Suprapubic skin (tissue), 4 donors: Measurements from ENCODE around the gene CTSO. TPM values are rescaled to one million over a fixed set of nuclear protein-coding genes. Genes with fewer than 3 reads are reported as not detected.
"Not testable (repeated sequence)": the region's sequence is repeated elsewhere in the genome, so short reads cannot be mapped to it uniquely, and the experiment has no call there.

Experiments used
- DNase-seq, 2 donors: peaks; one replicate each; pipeline ENCODE4 v3.0.0-alpha.2; 2019; ENCODE audit warnings: low spot score in 2 of 2
- H3K27ac ChIP-seq: fragments of 200-600 bp; sonication (generic); one replicate; pipeline ENCODE4 v1.5.1; 2019
- H3K27me3 ChIP-seq: fragments of 200-600 bp; sonication (generic); one replicate; pipeline ENCODE4 v1.5.1; 2019
- H3K36me3 ChIP-seq: fragments of 200-600 bp; sonication (generic); one replicate; pipeline ENCODE4 v1.5.1; 2019
- H3K4me1 ChIP-seq: fragments of 200-600 bp; sonication (generic); one replicate; pipeline ENCODE4 v1.5.1; 2019
- H3K4me3 ChIP-seq: fragments of 200-600 bp; sonication (generic); one replicate; pipeline ENCODE4 v1.5.1; 2019; ENCODE audit warnings: mild to moderate bottlenecking
- H3K9me3 ChIP-seq: fragments of 200-600 bp; sonication (generic); one replicate; pipeline ENCODE4 v1.5.1; 2019
- EP300 ChIP-seq: sonication (generic); formaldehyde crosslinking; IDR thresholded peaks from one replicate; pipeline ENCODE4 v1.6.1; 2017; ENCODE audit warnings: antibody characterized with exemption
- POLR2A ChIP-seq, 2 donors: fragments of 450-650 bp; IDR thresholded peaks; one replicate each; pipeline ENCODE4 v1.6.1; 2017; ENCODE audit warnings: antibody characterized with exemption in 2 of 2, mild to moderate bottlenecking in 2 of 2, moderate library complexity in 2 of 2
- POLR2AphosphoS5 ChIP-seq, 3 donors: sonication (generic); formaldehyde crosslinking; IDR thresholded peaks; one replicate each; pipeline ENCODE4 v1.6.1; 2017; ENCODE audit warnings: antibody characterized with exemption in 3 of 3
- WGBS: methylation state at CpG from one replicate; pipeline ENCODE4 v1.1.5; 2018; 5-methylcytosine and 5-hydroxymethylcytosine counted together
- total RNA-seq, 4 donors: library from RNA; depleted of rRNA; stranded (reverse); fragments of >200 nt; gene quantifications; one replicate each; pipeline ENCODE4 v1.1.0, GENCODE V29; 2016
- TF ChIP-seq, protein P1 (sequence below), 2 donors: fragments of 200-600 bp in 1 of 2; fragments of 450-650 bp in 1 of 2; sonication (generic) in 1 of 2; IDR thresholded peaks; one replicate each; pipeline ENCODE4 v1.5.1; 2016 to 2019; ENCODE audit warnings: antibody characterized with exemption in 2 of 2, mild to moderate bottlenecking in 1 of 2, moderate library complexity in 1 of 2

CTSO gene
- total RNA-seq, 4 donors from 2014 or later = 5.7 to 8.0 (median 7.6) TPM

DNA sequence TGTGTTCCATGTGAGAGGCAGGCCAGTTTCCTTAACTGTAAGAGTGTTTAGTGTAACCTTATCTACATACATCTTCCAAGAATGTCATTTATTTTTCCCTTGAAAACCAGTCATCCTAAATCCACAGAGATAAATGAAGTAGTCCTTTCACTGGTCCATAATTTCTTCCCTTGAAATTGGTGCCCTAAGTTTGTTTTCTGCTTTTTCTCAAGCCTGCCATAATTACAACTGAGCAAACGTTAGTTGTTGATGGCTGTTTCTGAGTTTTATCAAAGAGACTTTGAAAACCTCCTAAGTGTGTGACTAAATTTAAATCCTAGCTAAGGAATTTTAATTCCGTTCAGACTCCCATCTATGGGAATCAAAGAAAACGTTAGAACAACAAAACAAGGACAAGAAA, 53.8 kb downstream of the CTSO start:
- TF ChIP-seq POLR2AphosphoS5 (IDR thresholded peaks at IDR 0.05) = no peak
- no peak for TF ChIP-seq EP300
- TF ChIP-seq POLR2A (IDR thresholded peaks at IDR 0.05) = no peak
- TF ChIP-seq, protein P1, sequence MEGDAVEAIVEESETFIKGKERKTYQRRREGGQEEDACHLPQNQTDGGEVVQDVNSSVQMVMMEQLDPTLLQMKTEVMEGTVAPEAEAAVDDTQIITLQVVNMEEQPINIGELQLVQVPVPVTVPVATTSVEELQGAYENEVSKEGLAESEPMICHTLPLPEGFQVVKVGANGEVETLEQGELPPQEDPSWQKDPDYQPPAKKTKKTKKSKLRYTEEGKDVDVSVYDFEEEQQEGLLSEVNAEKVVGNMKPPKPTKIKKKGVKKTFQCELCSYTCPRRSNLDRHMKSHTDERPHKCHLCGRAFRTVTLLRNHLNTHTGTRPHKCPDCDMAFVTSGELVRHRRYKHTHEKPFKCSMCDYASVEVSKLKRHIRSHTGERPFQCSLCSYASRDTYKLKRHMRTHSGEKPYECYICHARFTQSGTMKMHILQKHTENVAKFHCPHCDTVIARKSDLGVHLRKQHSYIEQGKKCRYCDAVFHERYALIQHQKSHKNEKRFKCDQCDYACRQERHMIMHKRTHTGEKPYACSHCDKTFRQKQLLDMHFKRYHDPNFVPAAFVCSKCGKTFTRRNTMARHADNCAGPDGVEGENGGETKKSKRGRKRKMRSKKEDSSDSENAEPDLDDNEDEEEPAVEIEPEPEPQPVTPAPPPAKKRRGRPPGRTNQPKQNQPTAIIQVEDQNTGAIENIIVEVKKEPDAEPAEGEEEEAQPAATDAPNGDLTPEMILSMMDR (IDR thresholded peaks at IDR 0.05) = no peak
- H3K4me3 ChIP-seq = no peak overlapping the region
- no peaks in the 10 kb centered on the region for H3K9me3 ChIP-seq
- no peak for DNase-seq
- no peaks in the 10 kb centered on the region for H3K4me1 ChIP-seq
- WGBS = 16% methylated on average over 3 of the region's 3 CpGs
- H3K36me3 ChIP-seq = no peaks in the 10 kb centered on the region
- H3K27me3 ChIP-seq = no peaks in the 10 kb centered on the region
- no peak overlapping the region for H3K27ac ChIP-seq

DNA sequence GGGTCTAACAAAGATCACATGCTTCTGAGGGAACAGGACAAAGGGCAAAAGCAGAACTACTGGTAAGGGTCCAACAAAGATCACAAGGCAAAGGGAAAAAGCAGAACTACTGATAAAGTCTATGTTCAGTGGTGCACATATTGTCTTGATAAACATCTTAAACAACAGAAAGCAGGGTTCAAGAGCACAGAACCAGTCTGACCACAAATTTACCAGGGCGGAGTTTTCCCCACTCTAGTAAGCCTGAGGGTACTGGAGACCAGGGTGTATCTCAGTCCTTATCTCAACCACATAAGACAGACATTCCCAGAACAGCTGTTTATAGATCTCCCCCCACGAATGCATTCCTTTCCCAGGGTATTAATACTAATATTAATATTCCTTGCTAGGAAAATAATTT, 55.3 kb downstream of the CTSO start:
- not testable (repeated sequence) for H3K27me3 ChIP-seq, H3K9me3 ChIP-seq, H3K36me3 ChIP-seq, DNase-seq, H3K27ac ChIP-seq, H3K4me1 ChIP-seq, H3K4me3 ChIP-seq
- WGBS = 80% methylated on average over 2 of the region's 2 CpGs

DNA sequence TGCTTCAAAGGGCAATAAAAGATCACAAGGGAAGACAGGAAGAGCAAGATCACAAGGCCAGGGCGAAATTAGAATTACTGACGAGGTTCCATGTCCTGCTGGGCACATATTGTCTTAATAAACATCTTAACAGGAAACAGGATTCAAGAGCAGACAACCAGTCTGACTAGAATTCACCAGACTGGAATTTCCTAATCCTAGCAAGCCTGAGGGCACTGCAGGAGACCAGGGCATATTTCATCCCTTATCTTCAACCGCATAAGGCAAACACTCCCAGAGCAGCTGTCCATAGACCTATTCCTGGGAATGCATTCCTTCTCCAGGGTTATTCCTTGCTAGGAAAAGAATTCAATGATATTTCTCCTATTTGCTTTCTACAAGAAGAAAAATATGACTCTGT, 62.6 kb downstream of the CTSO start:
- Histone ChIP-seq H3K27ac (no peak overlapping the region), H3K27me3 (no peaks in the 10 kb centered on the region), H3K4me1 (no peaks in the 10 kb centered on the region), H3K4me3 (no peak overlapping the region), H3K9me3 (no peaks in the 10 kb centered on the region), H3K36me3 (no peaks in the 10 kb centered on the region)
- DNase-seq = no peak
- TF ChIP-seq POLR2A (IDR thresholded peaks at IDR 0.05) (no peak), POLR2AphosphoS5 (IDR thresholded peaks at IDR 0.05) (no peak), EP300 (no peak)
- TF ChIP-seq, protein P1 (IDR thresholded peaks at IDR 0.05) = no peak
- 32% methylated on average over 3 of the region's 3 CpGs for WGBS

DNA sequence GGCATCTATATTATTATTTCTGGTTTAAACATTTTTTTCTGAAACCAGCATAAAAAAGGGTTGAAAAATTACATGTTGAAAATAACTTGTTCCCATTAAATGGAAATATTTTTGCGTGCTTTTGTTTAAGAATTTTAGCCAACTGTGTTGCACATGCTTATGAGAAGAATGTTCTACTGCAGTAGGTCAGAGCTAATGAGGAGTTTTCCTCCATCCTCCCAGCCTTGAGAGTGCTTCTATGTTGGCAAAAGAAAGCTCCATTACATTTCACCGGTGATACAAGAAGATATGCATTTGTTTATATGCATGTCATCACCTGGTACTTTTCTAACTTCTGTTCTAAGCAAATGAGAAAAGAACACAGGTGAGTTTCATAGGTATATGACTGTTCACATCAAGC, 63.7 kb downstream of the CTSO start:
- 76% methylated on average over 2 of the region's 2 CpGs for WGBS
- H3K4me1 ChIP-seq = no peaks in the 10 kb centered on the region
- H3K36me3 ChIP-seq = no peaks in the 10 kb centered on the region
- DNase-seq = no peak
- no peak overlapping the region for H3K27ac ChIP-seq
- H3K27me3 ChIP-seq = no peaks in the 10 kb centered on the region
- no peaks in the 10 kb centered on the region for H3K9me3 ChIP-seq
- no peak for TF ChIP-seq POLR2A (IDR thresholded peaks at IDR 0.05)
- TF ChIP-seq, protein P1 (IDR thresholded peaks at IDR 0.05) = no peak
- no peak for TF ChIP-seq POLR2AphosphoS5 (IDR thresholded peaks at IDR 0.05)
- TF ChIP-seq EP300 = no peak
- no peak overlapping the region for H3K4me3 ChIP-seq

DNA sequence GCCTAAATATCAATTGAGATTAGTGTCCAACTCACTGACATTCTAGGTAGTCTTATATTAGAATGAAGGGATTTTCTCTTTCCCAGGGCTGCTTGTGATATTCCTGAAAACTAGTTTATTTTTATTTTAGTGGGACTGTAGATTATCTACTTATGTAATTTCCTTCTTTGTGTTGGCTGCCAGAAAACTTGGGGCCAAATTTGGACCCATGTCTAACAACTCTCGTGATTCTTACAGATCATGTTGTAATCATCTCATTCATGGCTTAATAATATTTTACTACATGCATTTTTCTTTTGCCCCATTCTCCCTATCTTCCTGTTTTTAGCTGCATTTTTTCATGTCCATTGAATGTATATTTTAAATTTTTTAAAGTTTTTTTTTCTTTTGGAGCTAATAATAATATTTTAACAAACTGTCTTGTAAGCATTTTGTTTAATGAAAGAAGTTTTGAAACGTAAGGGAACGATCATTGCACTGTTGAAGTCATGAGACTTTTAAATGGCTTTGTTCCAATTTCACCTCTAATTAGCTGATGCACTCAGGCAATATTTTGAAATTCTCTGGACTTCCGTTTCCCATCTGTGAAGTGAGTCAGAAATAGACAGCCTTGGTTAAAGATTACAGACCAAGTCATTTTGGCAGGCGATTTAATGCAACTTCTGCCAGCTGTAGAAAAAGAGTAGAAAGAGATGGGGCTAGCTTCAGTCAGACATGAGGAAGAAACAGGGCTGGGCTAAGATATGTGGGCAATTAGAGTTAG, 64.5 kb downstream of the CTSO start:
- Histone ChIP-seq H3K36me3 (no peaks in the 10 kb centered on the region), H3K4me1 (no peaks in the 10 kb centered on the region), H3K27me3 (no peaks in the 10 kb centered on the region), H3K9me3 (no peaks in the 10 kb centered on the region), H3K4me3 (no peak overlapping the region), H3K27ac (no peak overlapping the region)
- no peak for TF ChIP-seq POLR2AphosphoS5 (IDR thresholded peaks at IDR 0.05)
- no peak for TF ChIP-seq EP300
- TF ChIP-seq POLR2A (IDR thresholded peaks at IDR 0.05) = no peak
- TF ChIP-seq, protein P1 (IDR thresholded peaks at IDR 0.05) = no peak
- no peak for DNase-seq
- 19% methylated on average over 5 of the region's 5 CpGs for WGBS
